DOHH2 (cell line): ENCODE results near the gene TMTC2.

Experiments used
- CTCF ChIP-seq: fragments of 200-600 bp; sonication (generic); IDR thresholded peaks from one replicate; pipeline ENCODE4 v1.5.1; 2014; ENCODE audit warnings: antibody characterized with exemption, mild to moderate bottlenecking, low read depth, low read length; ENCODE audit not compliant: poor library complexity, severe bottlenecking
- EZH2phosphoT487 ChIP-seq: fragments of 200-600 bp; sonication (generic); IDR thresholded peaks from 2 replicates; pipeline ENCODE4 v1.6.1; 2017; ENCODE audit warnings: borderline replicate concordance, mild to moderate bottlenecking, antibody characterized with exemption, low read length, moderate library complexity, mixed read lengths

- TF ChIP-seq CTCF (no peak), EZH2phosphoT487 (no peak)
Measured at GRCh38 chr12:82687021-82688011, 610 bp downstream of the TMTC2 start.
